ENCODE data around the gene INO80. TPM values are rescaled to one million over a fixed set of nuclear protein-coding genes. Genes with fewer than 3 reads are reported as not detected.

The INO80 gene
- total and polyA plus RNA-seq, 2 donors (not counting 1 experiment from before 2014, with no cell fraction given): 16.3 to 55.7 TPM

DNA sequence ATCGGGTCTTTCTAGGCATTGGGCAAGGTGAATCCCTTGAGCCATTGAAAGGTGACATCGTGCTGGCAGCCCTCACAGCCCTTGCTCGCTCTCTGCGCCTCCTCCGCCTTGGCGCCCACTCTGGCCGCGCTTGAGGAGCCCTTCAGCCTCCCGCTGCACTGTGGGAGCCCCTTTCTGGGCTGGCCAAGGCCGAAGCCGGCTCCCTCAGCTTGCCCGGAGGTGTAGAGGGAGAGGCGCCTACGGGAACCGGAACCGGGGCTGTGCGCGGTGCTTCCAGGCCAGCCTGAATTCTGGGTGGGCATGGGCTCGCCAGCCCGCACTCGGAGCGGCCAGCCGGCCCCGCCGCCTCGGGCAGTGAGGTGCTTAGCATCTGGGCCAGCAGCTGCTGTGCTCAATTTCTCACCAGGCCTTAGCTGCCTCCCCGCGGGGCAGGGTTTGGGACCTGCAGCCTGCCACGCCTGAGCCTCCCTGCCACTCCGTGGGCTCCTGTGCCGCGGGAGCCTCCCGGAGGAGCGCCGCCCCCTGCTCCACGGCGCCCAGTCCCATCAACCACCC is 35.4 kb upstream of the INO80 start:
- no peaks in the 10 kb centered on the region for H4K20me1 ChIP-seq (ENCODE audit: control insufficient read depth, insufficient read depth, low read length, poor library complexity, severe bottlenecking)
- no peaks in the 10 kb centered on the region for H3K27me3 ChIP-seq (replicated peaks in 1 of 4; ENCODE audit: control extremely low read depth in 1 of 4, control insufficient read depth in 3 of 4, insufficient read depth in 4 of 4, low read length in 3 of 4)
- no peak for DNase-seq
- H3K9ac ChIP-seq (ENCODE audit: low read length): no peak overlapping the region
- intact Hi-C loops (cut with micrococcal nuclease): no loop called here
- ATAC-seq (ENCODE audit: low read depth): no peak
- no peak overlapping the region for H3K27ac Mint-ChIP-seq
- CTCF ChIA-PET: interaction anchor here (0.6 kb wide), 1 partner anchor 8 kb away, joined by 3 read pairs; no protein-coding TSS in a partner anchor
- no peak overlapping the region for H3K4me3 Mint-ChIP-seq
- H2AFZ ChIP-seq (ENCODE audit: insufficient read depth, low read depth, low read length, poor library complexity, severe bottlenecking): no peak overlapping the region
- 98% methylated on average over 30 of the region's 37 CpGs for WGBS (ENCODE audit: insufficient coverage)
- no peak overlapping the region for H3K4me3 ChIP-seq (ENCODE audit: control extremely low read depth in 1 of 5, extremely low read depth in 1 of 5, insufficient read depth in 1 of 5, low read depth in 2 of 5, low read length in 4 of 5)
- no peak for TF ChIP-seq EZH2 (IDR thresholded peaks at IDR 0.05; ENCODE audit: borderline replicate concordance, insufficient read depth, low read depth, low read length, poor library complexity, severe bottlenecking)
- TF ChIP-seq, protein P1, sequence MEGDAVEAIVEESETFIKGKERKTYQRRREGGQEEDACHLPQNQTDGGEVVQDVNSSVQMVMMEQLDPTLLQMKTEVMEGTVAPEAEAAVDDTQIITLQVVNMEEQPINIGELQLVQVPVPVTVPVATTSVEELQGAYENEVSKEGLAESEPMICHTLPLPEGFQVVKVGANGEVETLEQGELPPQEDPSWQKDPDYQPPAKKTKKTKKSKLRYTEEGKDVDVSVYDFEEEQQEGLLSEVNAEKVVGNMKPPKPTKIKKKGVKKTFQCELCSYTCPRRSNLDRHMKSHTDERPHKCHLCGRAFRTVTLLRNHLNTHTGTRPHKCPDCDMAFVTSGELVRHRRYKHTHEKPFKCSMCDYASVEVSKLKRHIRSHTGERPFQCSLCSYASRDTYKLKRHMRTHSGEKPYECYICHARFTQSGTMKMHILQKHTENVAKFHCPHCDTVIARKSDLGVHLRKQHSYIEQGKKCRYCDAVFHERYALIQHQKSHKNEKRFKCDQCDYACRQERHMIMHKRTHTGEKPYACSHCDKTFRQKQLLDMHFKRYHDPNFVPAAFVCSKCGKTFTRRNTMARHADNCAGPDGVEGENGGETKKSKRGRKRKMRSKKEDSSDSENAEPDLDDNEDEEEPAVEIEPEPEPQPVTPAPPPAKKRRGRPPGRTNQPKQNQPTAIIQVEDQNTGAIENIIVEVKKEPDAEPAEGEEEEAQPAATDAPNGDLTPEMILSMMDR (IDR thresholded peaks at IDR 0.05): no peak
- no peaks in the 10 kb centered on the region for H3K27me3 Mint-ChIP-seq
- POLR2A ChIA-PET: no interaction called here
- no peaks in the 10 kb centered on the region for H3K36me3 ChIP-seq (replicated peaks in 1 of 2; ENCODE audit: control extremely low read depth in 1 of 2, control insufficient read depth in 1 of 2, extremely low read depth in 1 of 2, insufficient read depth in 2 of 2, low read length in 1 of 2)
- H3K9me3 Mint-ChIP-seq (ENCODE audit: insufficient read depth): no peaks in the 10 kb centered on the region
- H3K4me1 Mint-ChIP-seq: no peaks in the 10 kb centered on the region
- peaks cover 0 to 5% (median 0%) of the 10 kb centered on the region in 3 donors for H3K9me3 ChIP-seq (ENCODE audit: control extremely low read depth in 1 of 3, control insufficient read depth in 2 of 3, insufficient read depth in 1 of 3, low read length in 2 of 3)
- no peak overlapping the region for H3K27ac ChIP-seq (ENCODE audit: low read length in 2 of 2)
- no peaks in the 10 kb centered on the region for H3K4me1 ChIP-seq (ENCODE audit: control insufficient read depth in 2 of 2, insufficient read depth in 2 of 2, low read length in 2 of 2)
- no peaks in the 10 kb centered on the region for H3K79me2 ChIP-seq (ENCODE audit: control insufficient read depth, insufficient read depth, low read length)
- H3K4me2 ChIP-seq (replicated peaks; ENCODE audit: low read depth, low read length, poor library complexity, severe bottlenecking): no peak overlapping the region

GRCh38 chr15:41150279-41150678 is 34.2 kb upstream of the INO80 start:
- H3K4me2 ChIP-seq (replicated peaks; ENCODE audit: low read depth, low read length, poor library complexity, severe bottlenecking): no peak overlapping the region

More at GRCh38 chr15:41150279-41150678, 34.2 kb upstream of the INO80 start:
- ChIA-PET CTCF (no interaction called here), POLR2A (no interaction called here)
- H3K4me1 ChIP-seq (ENCODE audit: control insufficient read depth in 2 of 2, insufficient read depth in 2 of 2, low read length in 2 of 2): no peaks in the 10 kb centered on the region
- intact Hi-C loops (cut with micrococcal nuclease): no loop called here
- DNase-seq (no peak), ATAC-seq (ENCODE audit: low read depth) (no peak)
- WGBS (ENCODE audit: insufficient coverage): 100% methylated on average over 3 of the region's 4 CpGs
- H3K27me3 ChIP-seq (replicated peaks in 1 of 4; ENCODE audit: control extremely low read depth in 1 of 4, control insufficient read depth in 3 of 4, insufficient read depth in 4 of 4, low read length in 3 of 4): no peaks in the 10 kb centered on the region
- H4K20me1 ChIP-seq (ENCODE audit: control insufficient read depth, insufficient read depth, low read length, poor library complexity, severe bottlenecking): no peaks in the 10 kb centered on the region
- Mint-ChIP-seq H3K9me3 (ENCODE audit: insufficient read depth) (no peaks in the 10 kb centered on the region), H3K4me3 (no peak overlapping the region), H3K27ac (no peak overlapping the region), H3K27me3 (no peaks in the 10 kb centered on the region), H3K4me1 (no peaks in the 10 kb centered on the region)
- H3K4me3 ChIP-seq (ENCODE audit: control extremely low read depth in 1 of 5, extremely low read depth in 1 of 5, insufficient read depth in 1 of 5, low read depth in 2 of 5, low read length in 4 of 5): no peak overlapping the region
- no peak for TF ChIP-seq EZH2 (IDR thresholded peaks at IDR 0.05; ENCODE audit: borderline replicate concordance, insufficient read depth, low read depth, low read length, poor library complexity, severe bottlenecking)
- TF ChIP-seq, protein P1 (IDR thresholded peaks at IDR 0.05): no peak
- no peak overlapping the region for H2AFZ ChIP-seq (ENCODE audit: insufficient read depth, low read depth, low read length, poor library complexity, severe bottlenecking)
- no peaks in the 10 kb centered on the region for H3K36me3 ChIP-seq (replicated peaks in 1 of 2; ENCODE audit: control extremely low read depth in 1 of 2, control insufficient read depth in 1 of 2, extremely low read depth in 1 of 2, insufficient read depth in 2 of 2, low read length in 1 of 2)
- peaks cover 0 to 5% (median 0%) of the 10 kb centered on the region in 3 donors for H3K9me3 ChIP-seq (ENCODE audit: control extremely low read depth in 1 of 3, control insufficient read depth in 2 of 3, insufficient read depth in 1 of 3, low read length in 2 of 3)
- H3K9ac ChIP-seq (ENCODE audit: low read length): no peak overlapping the region
- no peaks in the 10 kb centered on the region for H3K79me2 ChIP-seq (ENCODE audit: control insufficient read depth, insufficient read depth, low read length)
- no peak overlapping the region for H3K27ac ChIP-seq (ENCODE audit: low read length in 2 of 2)

Data from B cell (primary cell).